Parathyroid adenoma (tissue), 2 donors: Measurements from ENCODE around the gene UNC13A.

Experiments used
- H2AFZ ChIP-seq: fragments of 300-600 bp; sonication (generic); one replicate; pipeline ENCODE4 v1.7.0; 2017; ENCODE audit warnings: antibody characterized with exemption, mild to moderate bottlenecking
- H3K27ac ChIP-seq: fragments of 300-600 bp; sonication (generic); one replicate; pipeline ENCODE4 v1.7.0; 2017
- H3K27me3 ChIP-seq: fragments of 300-600 bp; sonication (generic); one replicate; pipeline ENCODE4 v1.7.0; 2017; ENCODE audit warnings: low read length; ENCODE audit not compliant: control insufficient read depth, insufficient read depth
- H3K36me3 ChIP-seq: fragments of 300-600 bp; sonication (generic); one replicate; pipeline ENCODE4 v1.7.0; 2017; ENCODE audit warnings: low read length; ENCODE audit not compliant: control insufficient read depth, insufficient read depth
- H3K4me1 ChIP-seq: fragments of 300-600 bp; sonication (generic); one replicate; pipeline ENCODE4 v1.7.0; 2017; ENCODE audit warnings: control low read depth
- H3K4me2 ChIP-seq: fragments of 300-600 bp; sonication (generic); one replicate; pipeline ENCODE4 v1.7.0; 2017; ENCODE audit warnings: low read length
- H3K4me3 ChIP-seq: fragments of 300-600 bp; sonication (generic); one replicate; pipeline ENCODE4 v1.7.0; 2017; ENCODE audit warnings: low read depth, low read length
- H3K79me2 ChIP-seq: fragments of 300-600 bp; sonication (generic); one replicate; pipeline ENCODE4 v1.7.0; 2017; ENCODE audit warnings: control low read depth
- H3K9ac ChIP-seq: fragments of 300-600 bp; sonication (generic); one replicate; pipeline ENCODE4 v1.7.0; 2017; ENCODE audit warnings: mild to moderate bottlenecking
- H3K9me3 ChIP-seq: fragments of 300-600 bp; sonication (generic); one replicate; pipeline ENCODE4 v1.7.0; 2017; ENCODE audit warnings: low read length; ENCODE audit not compliant: control insufficient read depth
- CTCF ChIP-seq: fragments of 300-600 bp; sonication (generic); IDR thresholded peaks from one replicate; pipeline ENCODE4 v1.7.0; 2017; ENCODE audit warnings: antibody characterized with exemption, mild to moderate bottlenecking
- donor health status: primary hyperparathyroidism.

UNC13A gene

GRCh38 chr19:17686592-17687024, 1.5 kb downstream of the UNC13A start:
- Histone ChIP-seq H3K4me3 (no peak overlapping the region), H3K4me1 (peaks cover 4% of the 10 kb centered on the region), H3K27ac (peak overlapping the region; percentile 68), H3K9ac (no peak overlapping the region), H2AFZ (peak overlapping the region; percentile 27), H3K79me2 (no peaks in the 10 kb centered on the region), H3K36me3 (no peaks in the 10 kb centered on the region), H3K9me3 (no peaks in the 10 kb centered on the region), H3K27me3 (no peaks in the 10 kb centered on the region), H3K4me2 (no peak overlapping the region)
- TF ChIP-seq CTCF = no peak

GRCh38 chr19:17686023-17686521, 2.1 kb downstream of the UNC13A start:
- H3K27me3 ChIP-seq = no peaks in the 10 kb centered on the region
- no peak overlapping the region for H3K4me2 ChIP-seq

GRCh38 chr19:17685451-17686022, 2.6 kb downstream of the UNC13A start:
- Histone ChIP-seq H3K36me3 (no peaks in the 10 kb centered on the region), H3K27ac (peak overlapping the region; percentile 68), H3K27me3 (no peaks in the 10 kb centered on the region), H3K79me2 (no peaks in the 10 kb centered on the region), H3K9me3 (no peaks in the 10 kb centered on the region), H3K4me1 (peaks cover 4% of the 10 kb centered on the region), H3K4me2 (no peak overlapping the region), H3K9ac (no peak overlapping the region), H2AFZ (no peak overlapping the region), H3K4me3 (no peak overlapping the region)
- no peak for TF ChIP-seq CTCF

More at GRCh38 chr19:17686023-17686521, 2.1 kb downstream of the UNC13A start:
- no peak for TF ChIP-seq CTCF
- Histone ChIP-seq H3K4me1 (peaks cover 4% of the 10 kb centered on the region), H3K9me3 (no peaks in the 10 kb centered on the region), H2AFZ (no peak overlapping the region), H3K27ac (peak overlapping the region; percentile 68), H3K79me2 (no peaks in the 10 kb centered on the region), H3K4me3 (no peak overlapping the region), H3K9ac (no peak overlapping the region), H3K36me3 (no peaks in the 10 kb centered on the region)

GRCh38 chr19:17684256-17684655, 3.9 kb downstream of the UNC13A start:
- H3K27me3 ChIP-seq = peaks cover 3% of the 10 kb centered on the region

More at GRCh38 chr19:17684256-17684655, 3.9 kb downstream of the UNC13A start:
- Histone ChIP-seq H3K4me3 (no peak overlapping the region), H3K9ac (no peak overlapping the region), H2AFZ (no peak overlapping the region), H3K36me3 (no peaks in the 10 kb centered on the region), H3K4me2 (no peak overlapping the region), H3K4me1 (peaks cover 9% of the 10 kb centered on the region), H3K9me3 (no peaks in the 10 kb centered on the region), H3K27ac (no peak overlapping the region), H3K79me2 (peaks cover 6% of the 10 kb centered on the region)
- no peak for TF ChIP-seq CTCF
